Muscle of leg (tissue), 11 donors: ENCODE measurements around the gene GID8. TPM values are rescaled to one million over a fixed set of nuclear protein-coding genes. Genes with fewer than 3 reads are reported as not detected.
"Not testable (repeated sequence)": the region's sequence is repeated elsewhere in the genome, so short reads cannot be mapped to it uniquely, and the experiment has no call there.

Source experiments
- DNase-seq: peaks from one replicate; pipeline ENCODE4 v3.0.0; 2013
- H3K27ac ChIP-seq: one replicate; pipeline ENCODE4 v1.5.1; 2013; ENCODE audit warnings: mild to moderate bottlenecking, low read length, control low read depth
- H3K27me3 ChIP-seq: one replicate; pipeline ENCODE4 v1.6.1; 2013; ENCODE audit warnings: low read length; ENCODE audit not compliant: control insufficient read depth, insufficient read depth
- H3K36me3 ChIP-seq: one replicate; pipeline ENCODE4 v1.6.1; 2013; ENCODE audit warnings: low read length; ENCODE audit not compliant: control insufficient read depth, insufficient read depth
- H3K4me1 ChIP-seq: one replicate; pipeline ENCODE4 v1.6.1; 2013; ENCODE audit warnings: low read length; ENCODE audit not compliant: control insufficient read depth, insufficient read depth
- H3K4me3 ChIP-seq: one replicate; pipeline ENCODE4 v1.5.1; 2013; ENCODE audit warnings: low read length, control low read depth
- H3K9me3 ChIP-seq: replicated peaks from 2 replicates; pipeline ENCODE4 v1.6.1; 2013; ENCODE audit warnings: low read depth, low read length; ENCODE audit not compliant: control insufficient read depth
- WGBS: methylation state at CpG from one replicate; pipeline ENCODE4 v1.1.5; 2013; ENCODE audit warnings: missing lambda C conversion rate; ENCODE audit not compliant: insufficient coverage; 5-methylcytosine and 5-hydroxymethylcytosine counted together
- polyA plus RNA-seq, 8 donors: library from polyadenylated mRNA; unstranded; fragments of 120-200 nt; gene quantifications; one replicate each; pipeline versions ENCODE4 v1.2.1 to v1.2.3, GENCODE V29; 2013; ENCODE audit warnings: inconsistent platforms in 1 of 8, low replicate concordance in 1 of 8; ENCODE audit not compliant: insufficient read length in 8 of 8, insufficient read depth in 1 of 8
- total RNA-seq: library from RNA; stranded (reverse); fragments of 120-200 nt; gene quantifications from one replicate; pipeline ENCODE4 v1.2.4, GENCODE V29; 2013

The GID8 gene
- total and polyA plus RNA-seq, 9 donors = 22.0 to 38.7 (median 30.8) TPM

DNA sequence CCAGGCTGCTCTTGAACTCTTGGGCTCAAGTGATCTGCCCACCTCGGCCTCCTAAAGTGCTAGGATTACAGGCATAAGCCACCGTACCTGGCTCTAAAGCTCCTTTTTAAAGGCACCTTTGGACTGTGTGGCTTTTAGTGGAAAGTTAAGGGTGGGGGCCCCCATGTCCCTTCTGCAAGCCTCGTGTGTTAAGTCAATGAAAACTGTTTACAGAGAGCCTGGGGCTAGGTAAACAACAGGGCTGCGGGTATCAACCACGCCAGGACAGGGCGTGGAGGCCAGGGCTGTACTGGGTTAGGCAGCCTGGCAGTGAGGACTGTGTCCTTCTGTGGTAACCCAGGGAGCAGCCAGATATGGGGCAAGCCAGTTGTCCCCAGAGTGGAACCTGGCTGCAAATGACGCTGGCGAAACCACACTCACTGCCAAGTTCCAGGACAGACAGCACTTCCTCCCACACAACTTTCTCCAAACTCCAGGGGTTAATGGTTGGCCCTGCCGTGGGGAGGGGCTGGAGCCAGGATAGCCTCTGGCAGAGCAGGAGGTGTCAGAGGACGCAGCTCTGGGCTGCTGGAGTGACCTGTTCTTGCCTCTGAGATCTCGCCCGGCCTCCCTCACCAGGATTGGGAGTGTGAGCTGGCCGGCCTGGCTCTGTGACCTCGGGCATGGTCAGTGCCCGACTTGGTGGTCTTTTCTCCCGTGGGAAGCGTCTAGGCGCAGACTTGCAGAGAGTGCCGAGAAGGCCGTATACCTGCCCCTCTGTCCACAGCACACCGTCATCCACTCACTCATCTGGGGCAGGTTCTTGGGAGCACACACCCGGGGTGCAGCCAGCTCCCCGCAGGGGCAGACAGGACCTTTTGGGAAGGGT, 17.8 kb downstream of the GID8 start:
- Histone ChIP-seq H3K4me1 (peaks cover 26% of the 10 kb centered on the region), H3K27me3 (no peaks in the 10 kb centered on the region), H3K36me3 (no peaks in the 10 kb centered on the region), H3K27ac (no peak overlapping the region), H3K9me3 (no peaks in the 10 kb centered on the region), H3K4me3 (no peak overlapping the region)
- 48% methylated on average over 12 of the region's 23 CpGs for WGBS
- DNase-seq = no peak

DNA sequence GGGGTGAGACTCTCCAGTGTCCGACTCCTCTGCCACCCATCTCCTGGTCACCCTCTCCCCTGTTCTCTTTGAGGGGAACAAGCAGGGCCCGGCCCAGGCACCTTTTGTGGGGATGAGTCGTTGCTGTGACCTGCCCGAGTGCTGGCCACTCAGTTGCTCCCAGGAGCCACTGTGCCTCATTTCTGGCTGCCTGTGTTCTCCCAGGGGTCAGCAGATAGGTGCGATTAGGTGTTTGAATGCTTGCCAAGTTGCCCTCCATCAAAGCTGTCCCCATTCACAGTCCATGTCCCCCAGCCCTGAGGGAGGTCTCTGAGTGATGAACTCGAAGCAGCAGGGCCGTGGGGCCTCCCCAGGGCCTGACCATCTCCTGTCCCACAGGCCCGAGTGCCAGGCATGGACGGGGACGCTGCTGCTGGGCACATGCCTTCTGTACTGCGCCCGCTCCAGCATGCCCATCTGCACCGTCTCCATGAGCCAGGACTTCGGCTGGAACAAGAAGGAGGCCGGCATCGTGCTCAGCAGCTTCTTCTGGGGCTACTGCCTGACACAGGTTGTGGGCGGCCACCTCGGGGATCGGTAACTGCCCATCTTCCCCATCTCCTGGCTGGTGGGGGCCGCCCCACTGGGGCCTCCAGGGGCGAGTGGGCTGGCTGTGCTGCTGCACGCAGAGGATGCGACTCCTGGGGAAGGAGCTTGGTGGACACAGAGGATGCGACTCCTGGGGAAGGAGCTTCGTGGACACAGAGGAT, 18.6 kb downstream of the GID8 start:
- Histone ChIP-seq H3K9me3 (no peaks in the 10 kb centered on the region), H3K27me3 (no peaks in the 10 kb centered on the region), H3K36me3 (no peaks in the 10 kb centered on the region), H3K27ac (no peak overlapping the region), H3K4me3 (no peak overlapping the region), H3K4me1 (peaks cover 27% of the 10 kb centered on the region)
- 83% methylated on average over 16 of the region's 25 CpGs for WGBS
- DNase-seq = no peak

DNA sequence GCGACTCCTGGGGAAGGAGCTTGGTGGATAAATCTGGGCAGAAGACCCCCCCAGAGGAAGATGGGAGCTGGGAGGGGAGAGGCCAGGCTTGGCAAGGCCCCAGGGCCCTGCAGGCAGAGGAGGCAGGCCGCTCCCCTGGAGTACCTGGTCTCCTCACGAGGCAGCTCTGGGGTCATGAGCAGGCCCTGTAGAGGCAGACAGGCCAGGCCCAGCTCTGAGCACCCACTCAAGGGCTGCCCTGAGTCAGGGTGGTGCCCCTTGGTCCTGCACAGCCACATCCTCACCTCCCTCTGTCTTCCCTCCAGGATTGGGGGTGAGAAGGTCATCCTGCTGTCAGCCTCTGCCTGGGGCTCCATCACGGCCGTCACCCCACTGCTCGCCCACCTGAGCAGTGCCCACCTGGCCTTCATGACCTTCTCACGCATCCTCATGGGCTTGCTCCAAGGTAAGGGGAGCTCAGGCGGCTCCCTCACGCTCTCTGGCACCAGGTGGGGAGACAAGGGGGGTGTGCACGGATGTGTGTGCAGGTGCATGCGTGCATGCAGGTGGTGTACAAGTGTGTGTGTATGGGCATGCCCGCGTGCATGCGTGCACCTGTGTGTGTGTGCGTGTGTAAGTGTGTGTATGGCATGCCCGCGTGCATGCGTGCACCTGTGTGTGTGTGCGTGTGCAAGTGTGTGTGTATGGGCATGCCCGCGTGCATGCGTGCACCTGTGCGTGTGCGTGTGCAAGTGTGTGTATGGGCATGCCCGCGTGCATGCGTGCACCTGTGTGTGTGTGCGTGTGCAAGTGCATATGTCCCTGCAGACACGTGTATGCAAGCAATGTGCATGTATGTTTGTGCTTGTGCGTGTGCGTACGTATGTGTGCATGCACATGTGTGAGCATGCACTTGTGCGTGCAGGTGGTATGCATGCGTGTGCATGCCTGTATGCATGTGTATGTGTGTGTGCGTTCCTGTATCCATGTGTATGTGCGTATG, 19.5 kb downstream of the GID8 start:
- H3K27ac ChIP-seq = no peak overlapping the region
- no peaks in the 10 kb centered on the region for H3K27me3 ChIP-seq
- no peaks in the 10 kb centered on the region for H3K36me3 ChIP-seq
- no peaks in the 10 kb centered on the region for H3K9me3 ChIP-seq
- H3K4me3 ChIP-seq = no peak overlapping the region
- DNase-seq = no peak
- peaks cover 29% of the 10 kb centered on the region for H3K4me1 ChIP-seq
- 94% methylated on average over 34 of the region's 36 CpGs for WGBS

DNA sequence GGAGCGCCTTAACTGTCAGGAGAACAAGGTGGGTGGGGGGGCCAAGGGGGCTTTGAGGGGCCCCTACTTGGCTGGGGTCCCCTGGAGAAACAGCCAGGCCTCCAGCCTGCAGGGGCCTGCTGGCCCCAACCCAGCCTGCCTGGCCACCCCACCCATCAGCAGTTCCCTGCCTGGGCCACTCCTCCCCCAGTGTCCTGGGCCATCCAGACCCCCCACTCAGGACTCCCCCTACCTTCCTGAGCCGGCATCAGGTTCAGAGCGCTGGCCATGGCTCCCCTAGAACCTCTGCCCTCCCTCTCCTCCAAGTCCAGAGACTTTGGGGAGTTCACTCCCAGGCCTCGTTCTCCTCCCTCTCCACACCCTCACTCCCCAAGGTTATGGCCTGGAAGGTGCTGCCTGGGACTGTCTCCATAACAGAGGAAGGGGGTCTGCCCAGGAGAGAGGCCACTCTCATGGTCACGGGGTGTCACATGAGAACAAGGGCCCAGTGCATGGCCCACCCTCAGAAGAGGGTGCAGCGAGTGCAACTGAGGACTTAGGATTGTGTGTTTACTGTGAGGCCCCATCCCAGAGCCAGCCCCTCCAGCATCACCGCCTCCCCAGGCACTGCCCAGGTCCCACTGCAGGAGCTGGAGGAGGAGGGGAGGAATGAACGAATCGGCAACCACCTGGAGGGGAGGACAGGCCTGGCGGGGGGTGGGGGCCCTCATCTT, 20.6 kb downstream of the GID8 start:
- DNase-seq = no peak
- 49% methylated on average over 6 of the region's 10 CpGs for WGBS
- Histone ChIP-seq H3K27me3 (no peaks in the 10 kb centered on the region), H3K4me3 (no peak overlapping the region), H3K9me3 (no peaks in the 10 kb centered on the region), H3K4me1 (peaks cover 19% of the 10 kb centered on the region), H3K27ac (no peak overlapping the region), H3K36me3 (no peaks in the 10 kb centered on the region)

DNA sequence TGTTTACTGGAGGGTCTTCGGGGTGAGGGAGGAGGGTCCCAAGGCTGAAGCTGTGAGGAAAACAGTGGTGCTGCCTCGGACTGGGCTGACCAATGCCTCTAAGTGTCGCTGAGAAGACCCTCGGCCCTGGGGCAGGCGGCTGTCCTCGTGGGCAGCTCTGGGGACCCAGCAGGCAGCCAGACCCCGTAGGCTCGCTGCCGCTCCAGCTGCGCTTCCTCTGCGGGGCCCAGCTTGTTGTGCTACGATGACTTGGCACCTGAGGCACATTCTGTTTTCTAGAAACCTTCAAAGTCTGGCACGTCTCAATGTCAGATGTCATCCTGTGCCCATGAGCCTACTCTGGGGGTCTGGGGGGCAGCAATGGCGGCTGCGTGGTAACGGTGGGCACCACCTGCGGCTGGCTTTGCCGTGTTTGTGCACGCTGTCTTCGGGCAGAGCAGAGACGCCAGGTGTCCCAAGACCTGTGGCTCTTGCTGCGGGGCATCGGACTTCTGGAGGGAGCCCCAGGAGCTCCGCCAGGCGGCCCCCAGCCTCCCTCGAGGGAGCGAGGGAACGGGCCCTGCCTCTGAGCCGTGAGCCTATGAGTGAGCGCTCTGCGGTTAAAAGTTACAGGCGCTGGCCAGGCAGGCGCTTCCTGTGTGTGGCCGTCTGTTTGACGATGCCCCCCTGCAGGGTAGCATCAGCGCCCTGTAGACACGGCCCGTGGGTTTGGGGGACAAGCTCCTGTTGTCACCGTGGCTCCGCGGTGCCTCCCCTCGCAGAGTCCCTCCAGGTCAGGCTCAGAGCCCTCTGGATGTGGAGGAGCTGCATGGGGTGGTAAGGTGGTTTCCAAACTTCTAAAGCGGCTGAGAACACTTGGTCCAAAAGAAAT, 21.4 kb downstream of the GID8 start:
- Histone ChIP-seq H3K4me1 (peaks cover 11% of the 10 kb centered on the region), H3K27ac (no peak overlapping the region), H3K4me3 (no peak overlapping the region), H3K27me3 (no peaks in the 10 kb centered on the region), H3K9me3 (no peaks in the 10 kb centered on the region), H3K36me3 (no peaks in the 10 kb centered on the region)
- DNase-seq = no peak
- WGBS = 73% methylated on average over 43 of the region's 43 CpGs

DNA sequence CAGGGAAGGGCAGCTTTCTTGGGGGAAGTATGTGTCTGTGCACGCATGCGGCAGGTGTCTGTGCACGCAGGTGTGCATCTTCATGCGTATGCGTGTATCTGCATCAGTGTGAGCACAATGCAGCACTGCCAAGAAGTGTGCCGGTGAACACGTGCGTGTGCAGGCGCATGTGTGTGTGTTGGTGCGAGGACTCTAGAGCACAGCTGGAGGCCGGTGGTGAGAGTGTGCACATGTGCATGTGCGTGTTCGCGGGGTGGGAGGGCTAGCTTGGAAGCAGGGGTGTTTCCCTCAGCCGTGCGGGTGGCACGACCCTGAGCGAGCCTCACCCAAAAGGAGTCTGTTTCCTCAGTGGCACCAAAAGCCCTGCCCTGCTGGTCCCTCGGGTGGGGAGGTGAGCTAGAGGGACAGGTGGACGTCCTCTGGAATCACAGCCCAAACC, 22.1 kb downstream of the GID8 start:
- no peaks in the 10 kb centered on the region for H3K36me3 ChIP-seq

DNA sequence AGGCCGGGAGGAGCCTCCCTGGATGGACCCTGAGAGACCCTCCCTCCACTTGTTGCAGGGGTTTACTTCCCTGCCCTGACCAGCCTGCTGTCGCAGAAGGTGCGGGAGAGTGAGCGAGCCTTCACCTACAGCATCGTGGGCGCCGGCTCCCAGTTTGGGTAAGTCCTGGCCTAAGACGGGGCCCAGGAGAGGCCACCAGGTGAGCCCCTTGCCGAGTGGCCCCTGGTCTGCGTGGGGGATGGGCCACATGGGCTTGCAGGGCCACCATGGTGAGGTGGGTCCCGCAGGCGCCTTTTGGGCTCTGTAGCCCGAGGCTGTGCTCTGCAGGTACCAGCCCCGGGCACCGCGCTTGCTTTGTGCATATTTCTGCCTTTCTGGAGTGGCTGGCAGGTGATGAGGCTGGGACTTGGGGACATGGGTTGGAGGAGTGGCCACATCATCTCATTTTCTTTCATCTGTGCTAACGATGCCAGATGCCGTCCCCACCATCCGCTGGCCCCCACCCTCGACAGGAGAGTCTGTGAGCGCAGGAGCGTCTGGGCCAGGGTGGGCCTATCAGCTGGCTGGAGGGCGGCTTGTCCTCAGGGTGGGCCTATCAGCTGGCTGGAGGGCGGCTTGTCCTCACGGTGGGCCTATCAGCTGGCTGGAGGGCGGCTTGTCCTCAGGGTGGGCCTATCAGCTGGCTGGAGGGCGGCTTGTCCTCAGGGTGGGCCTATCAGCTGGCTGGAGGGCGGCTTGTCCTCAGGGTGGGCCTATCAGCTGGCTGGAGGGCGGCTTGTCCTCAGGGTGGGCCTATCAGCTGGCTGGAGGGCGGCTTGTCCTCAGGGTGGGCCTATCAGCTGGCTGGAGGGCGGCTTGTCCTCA, 22.7 kb downstream of the GID8 start:
- H3K27ac ChIP-seq, H3K36me3 ChIP-seq, H3K27me3 ChIP-seq, H3K9me3 ChIP-seq, H3K4me3 ChIP-seq: not testable (repeated sequence)
- peak; percentile 29 for DNase-seq
- WGBS = 89% methylated on average over 12 of the region's 31 CpGs
- H3K4me1 ChIP-seq = peaks cover 10% of the 10 kb centered on the region

More for the DNA sequence above, 22.1 kb downstream of the GID8 start:
- H3K9me3 ChIP-seq = no peaks in the 10 kb centered on the region
- H3K27ac ChIP-seq = no peak overlapping the region
- no peak overlapping the region for H3K4me3 ChIP-seq
- WGBS = 84% methylated on average over 18 of the region's 20 CpGs
- H3K27me3 ChIP-seq = no peaks in the 10 kb centered on the region
- DNase-seq = no peak
- peaks cover 8% of the 10 kb centered on the region for H3K4me1 ChIP-seq

DNA sequence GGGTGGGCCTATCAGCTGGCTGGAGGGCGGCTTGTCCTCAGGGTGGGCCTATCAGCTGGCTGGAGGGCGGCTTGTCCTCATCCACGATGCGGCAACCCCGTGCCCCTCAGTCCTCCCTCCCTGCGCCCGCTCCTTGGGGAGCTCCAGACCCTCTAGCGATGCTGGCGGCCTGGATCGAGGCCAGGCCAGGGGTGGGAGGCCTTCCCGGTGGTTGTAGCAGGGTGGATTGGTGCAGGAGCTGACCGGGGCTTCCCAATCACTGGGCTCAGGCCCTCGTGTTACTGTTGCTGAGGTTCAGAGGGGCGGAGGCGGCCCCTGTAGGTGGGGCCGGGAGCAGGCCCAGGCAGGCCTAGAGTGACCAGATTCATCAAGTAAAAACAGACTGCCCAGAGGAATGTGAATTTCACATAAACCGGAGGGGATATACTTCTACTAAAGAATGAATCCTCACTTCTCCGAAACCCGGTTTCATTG, 23.4 kb downstream of the GID8 start:
- H3K9me3 ChIP-seq = no peaks in the 10 kb centered on the region
- H3K4me1 ChIP-seq = peaks cover 10% of the 10 kb centered on the region
- peak; percentile 45 for DNase-seq
- no peak overlapping the region for H3K27ac ChIP-seq
- 58% methylated on average over 16 of the region's 19 CpGs for whole genome bisulfite sequencing
- no peaks in the 10 kb centered on the region for H3K27me3 ChIP-seq
- no peaks in the 10 kb centered on the region for H3K36me3 ChIP-seq
- H3K4me3 ChIP-seq = no peak overlapping the region
